GM18868 (cell line): ENCODE data around the gene RRAGA.
"Not testable (repeated sequence)": the region's sequence is repeated elsewhere in the genome, so short reads cannot be mapped to it uniquely, and the experiment has no call there.

Source experiments
- ATAC-seq: cut with Tn5 transposase; IDR thresholded peaks from one replicate; pipeline ENCODE4 v1.9.1; 2021; ENCODE audit warnings: mild to moderate bottlenecking, moderate library complexity; ENCODE audit not compliant: unreplicated experiment

RRAGA gene

GRCh38 chr9:19085295-19085694, 36.1 kb downstream of the RRAGA start:
- ATAC-seq = peak; percentile 57

GRCh38 chr9:19087106-19088000, 38.1 kb downstream of the RRAGA start:
- no peak for ATAC-seq

- not testable (repeated sequence) for ATAC-seq
Measured at GRCh38 chr9:19097431-19097830, 48.2 kb downstream of the RRAGA start.
